Peyer's patch (tissue), 4 donors: ENCODE measurements around the gene DPYD.

Experiments
- POLR2A ChIP-seq, 2 donors: fragments of 450-650 bp; IDR thresholded peaks; one replicate each; pipeline ENCODE4 v1.5.1; 2017; ENCODE audit warnings: antibody characterized with exemption in 2 of 2, mild to moderate bottlenecking in 2 of 2, moderate library complexity in 2 of 2
- TF ChIP-seq, protein P1 (sequence below), 6 experiments: fragments of 450-650 bp in 4 of 6; fragments of 200-600 bp in 2 of 6; sonication (generic) in 1 of 6; IDR thresholded peaks; one replicate each; pipeline ENCODE4 v1.5.1; 2017 to 2019; ENCODE audit warnings: antibody characterized with exemption in 6 of 6, mild to moderate bottlenecking in 3 of 6, moderate library complexity in 1 of 6

DNA sequence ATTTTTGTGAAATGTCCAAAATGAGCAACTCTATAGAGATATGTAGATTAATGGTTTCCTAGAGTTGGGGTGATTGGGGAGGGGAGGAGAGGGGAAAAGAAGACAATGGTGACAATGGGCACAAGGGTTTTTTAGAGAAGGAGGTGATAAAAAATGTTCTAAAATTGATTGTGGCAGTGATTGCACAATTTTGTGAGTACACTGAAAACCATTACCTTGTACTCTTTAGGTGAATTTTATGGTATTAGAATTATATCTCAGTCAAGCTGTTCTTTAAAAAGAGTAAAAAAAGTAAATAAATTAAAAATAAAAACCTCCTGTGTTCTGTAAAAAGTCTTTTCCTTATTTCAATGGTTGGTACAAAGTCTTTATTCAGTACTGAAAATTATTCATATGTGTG lies 869.0 kb downstream of the DPYD start:
- TF ChIP-seq, protein P1, sequence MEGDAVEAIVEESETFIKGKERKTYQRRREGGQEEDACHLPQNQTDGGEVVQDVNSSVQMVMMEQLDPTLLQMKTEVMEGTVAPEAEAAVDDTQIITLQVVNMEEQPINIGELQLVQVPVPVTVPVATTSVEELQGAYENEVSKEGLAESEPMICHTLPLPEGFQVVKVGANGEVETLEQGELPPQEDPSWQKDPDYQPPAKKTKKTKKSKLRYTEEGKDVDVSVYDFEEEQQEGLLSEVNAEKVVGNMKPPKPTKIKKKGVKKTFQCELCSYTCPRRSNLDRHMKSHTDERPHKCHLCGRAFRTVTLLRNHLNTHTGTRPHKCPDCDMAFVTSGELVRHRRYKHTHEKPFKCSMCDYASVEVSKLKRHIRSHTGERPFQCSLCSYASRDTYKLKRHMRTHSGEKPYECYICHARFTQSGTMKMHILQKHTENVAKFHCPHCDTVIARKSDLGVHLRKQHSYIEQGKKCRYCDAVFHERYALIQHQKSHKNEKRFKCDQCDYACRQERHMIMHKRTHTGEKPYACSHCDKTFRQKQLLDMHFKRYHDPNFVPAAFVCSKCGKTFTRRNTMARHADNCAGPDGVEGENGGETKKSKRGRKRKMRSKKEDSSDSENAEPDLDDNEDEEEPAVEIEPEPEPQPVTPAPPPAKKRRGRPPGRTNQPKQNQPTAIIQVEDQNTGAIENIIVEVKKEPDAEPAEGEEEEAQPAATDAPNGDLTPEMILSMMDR (IDR thresholded peaks at IDR 0.05) = no peak
- no peak for TF ChIP-seq POLR2A (IDR thresholded peaks at IDR 0.05)
